ENCODE data around the gene PATE2. TPM values are rescaled to one million over a fixed set of nuclear protein-coding genes. Genes with fewer than 3 reads are reported as not detected.

PATE2 gene
- not detected in 2 replicates for total RNA-seq (2021)
- Bru-seq, nascent RNA, result percentile 25 among the genes with signal in this experiment
- percentile 20 among the genes with signal in this experiment for BruChase-seq, experiment 1, labeled RNA remaining after a 2-hour chase
- percentile 19 among the genes with signal in this experiment for BruChase-seq, experiment 2, labeled RNA remaining after a 6-hour chase
- long read RNA-seq, result 0 reads

DNA sequence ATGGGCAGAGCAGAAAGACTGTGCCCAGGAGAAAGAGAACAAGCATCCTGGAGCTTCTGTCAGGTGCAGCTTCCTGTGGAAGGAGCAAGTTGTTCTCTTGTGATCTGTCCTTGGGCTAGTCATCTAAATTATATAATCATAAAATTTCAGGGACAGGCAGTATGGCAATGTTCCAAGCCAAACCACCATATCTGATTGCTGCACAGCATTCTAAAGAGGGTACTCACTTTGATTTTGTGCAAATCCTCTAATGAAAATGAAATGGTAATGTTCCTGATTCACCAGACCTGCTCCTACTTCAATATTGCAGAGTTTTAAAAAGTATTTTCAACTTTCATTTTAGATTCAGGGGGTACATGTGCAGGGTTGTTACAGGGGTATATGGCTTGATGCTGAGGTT lies at the start of gene PATE2:
Gene PATE2, minus strand, starts transcription at position 101 of the 400 bp plus-strand sequence. Its CDS starts 55 bp downstream, at position 46.
- intact Hi-C loops (cut with micrococcal nuclease; ENCODE audit: unreplicated experiment), result no loop called here
- Histone ChIP-seq H3K4me1 (ENCODE audit: insufficient read depth, low read length, poor library complexity, severe bottlenecking) (no peaks in the 10 kb centered on the region), H3K4me3 (ENCODE audit: low read depth, low read length, poor library complexity, severe bottlenecking) (no peak within 1 kb of the TSS), H3K27ac (ENCODE audit: low read depth, low read length, poor library complexity, severe bottlenecking) (no peak within 1 kb of the TSS), H3K36me3 (ENCODE audit: insufficient read depth, low read length, poor library complexity, severe bottlenecking) (no peaks in the 10 kb centered on the region), H3K9me3 (ENCODE audit: low read depth, low read length, poor library complexity, severe bottlenecking) (no peaks in the 10 kb centered on the region), H3K27me3 (replicated peaks; ENCODE audit: insufficient read depth, low read depth, low read length, poor library complexity) (no peaks in the 10 kb centered on the region)
- ChIA-PET POLR2A (ENCODE audit: low non-redundant PET) (no interaction called here), CTCF (no interaction called here)
- TF ChIP-seq, protein P1, sequence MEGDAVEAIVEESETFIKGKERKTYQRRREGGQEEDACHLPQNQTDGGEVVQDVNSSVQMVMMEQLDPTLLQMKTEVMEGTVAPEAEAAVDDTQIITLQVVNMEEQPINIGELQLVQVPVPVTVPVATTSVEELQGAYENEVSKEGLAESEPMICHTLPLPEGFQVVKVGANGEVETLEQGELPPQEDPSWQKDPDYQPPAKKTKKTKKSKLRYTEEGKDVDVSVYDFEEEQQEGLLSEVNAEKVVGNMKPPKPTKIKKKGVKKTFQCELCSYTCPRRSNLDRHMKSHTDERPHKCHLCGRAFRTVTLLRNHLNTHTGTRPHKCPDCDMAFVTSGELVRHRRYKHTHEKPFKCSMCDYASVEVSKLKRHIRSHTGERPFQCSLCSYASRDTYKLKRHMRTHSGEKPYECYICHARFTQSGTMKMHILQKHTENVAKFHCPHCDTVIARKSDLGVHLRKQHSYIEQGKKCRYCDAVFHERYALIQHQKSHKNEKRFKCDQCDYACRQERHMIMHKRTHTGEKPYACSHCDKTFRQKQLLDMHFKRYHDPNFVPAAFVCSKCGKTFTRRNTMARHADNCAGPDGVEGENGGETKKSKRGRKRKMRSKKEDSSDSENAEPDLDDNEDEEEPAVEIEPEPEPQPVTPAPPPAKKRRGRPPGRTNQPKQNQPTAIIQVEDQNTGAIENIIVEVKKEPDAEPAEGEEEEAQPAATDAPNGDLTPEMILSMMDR (conservative IDR thresholded peaks at IDR 0.05; ENCODE audit: low read depth, low read length), result no peak
- no peak for TF ChIP-seq EZH2 (IDR thresholded peaks at IDR 0.05; ENCODE audit: borderline replicate concordance, low read depth, low read length, poor library complexity, severe bottlenecking)
- DNase-seq (ENCODE audit: low spot score), result no peak
- BruUV-seq (replicated peaks), result no TSS peak

DNA sequence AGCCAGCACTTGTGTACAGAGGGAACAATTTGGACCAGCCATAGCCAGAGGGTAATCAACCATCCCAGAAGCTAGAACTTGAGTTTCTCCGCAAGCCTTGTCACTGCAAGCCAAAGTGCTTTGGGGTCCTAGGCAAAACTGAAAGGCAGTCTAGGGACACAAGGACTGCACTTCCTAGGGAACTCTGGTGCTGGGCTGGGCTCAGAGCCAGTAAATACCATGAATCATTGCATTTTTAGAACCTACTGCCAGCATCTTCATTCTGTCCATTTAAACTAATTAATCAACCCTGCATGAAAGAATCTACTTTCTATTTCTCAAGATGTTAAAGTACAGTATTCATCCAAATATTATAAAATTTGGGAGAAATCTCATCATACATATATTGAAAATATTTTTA lies 29.3 kb upstream of the PATE2 start:
- Histone ChIP-seq H3K27me3 (replicated peaks; ENCODE audit: insufficient read depth, low read depth, low read length, poor library complexity) (no peaks in the 10 kb centered on the region), H3K9me3 (ENCODE audit: low read depth, low read length, poor library complexity, severe bottlenecking) (no peaks in the 10 kb centered on the region), H3K4me1 (ENCODE audit: insufficient read depth, low read length, poor library complexity, severe bottlenecking) (no peaks in the 10 kb centered on the region), H3K27ac (ENCODE audit: low read depth, low read length, poor library complexity, severe bottlenecking) (no peak overlapping the region), H3K4me3 (ENCODE audit: low read depth, low read length, poor library complexity, severe bottlenecking) (no peak overlapping the region), H3K36me3 (ENCODE audit: insufficient read depth, low read length, poor library complexity, severe bottlenecking) (no peaks in the 10 kb centered on the region)
- DNase-seq (ENCODE audit: low spot score), result peak; percentile 12
- TF ChIP-seq, protein P1 (conservative IDR thresholded peaks at IDR 0.05; ENCODE audit: low read depth, low read length), result no peak
- TF ChIP-seq EZH2 (IDR thresholded peaks at IDR 0.05; ENCODE audit: borderline replicate concordance, low read depth, low read length, poor library complexity, severe bottlenecking), result no peak
- no TSS peak for BruUV-seq (replicated peaks)
- CTCF ChIA-PET, result no interaction called here
- POLR2A ChIA-PET (ENCODE audit: low non-redundant PET), result no interaction called here
- intact Hi-C loops (cut with micrococcal nuclease; ENCODE audit: unreplicated experiment), result no loop called here

DNA sequence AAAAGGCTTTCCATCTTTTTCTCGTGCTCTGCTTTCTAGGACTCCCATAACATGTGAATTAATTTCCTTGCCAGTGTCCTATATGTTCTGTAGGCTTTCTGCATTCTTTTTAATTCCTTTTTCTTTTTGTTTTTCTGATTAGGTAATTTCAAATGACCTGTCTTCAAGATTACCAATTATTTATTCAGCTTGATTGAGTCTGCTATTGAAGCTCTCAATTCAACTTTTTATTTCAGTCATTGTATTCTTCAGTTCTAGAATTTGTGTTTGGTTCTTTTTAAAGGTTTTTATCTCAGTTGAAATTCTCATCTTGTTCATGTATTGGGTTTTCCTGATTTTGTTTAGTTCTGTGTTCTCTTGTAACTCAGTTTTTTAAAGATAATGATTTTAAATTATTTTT lies 23.8 kb upstream of the PATE2 start:
- ChIA-PET CTCF (no interaction called here), POLR2A (ENCODE audit: low non-redundant PET) (no interaction called here)
- TF ChIP-seq EZH2 (IDR thresholded peaks at IDR 0.05; ENCODE audit: borderline replicate concordance, low read depth, low read length, poor library complexity, severe bottlenecking), result no peak
- TF ChIP-seq, protein P1 (conservative IDR thresholded peaks at IDR 0.05; ENCODE audit: low read depth, low read length), result no peak
- no peak overlapping the region for H3K27ac ChIP-seq (ENCODE audit: low read depth, low read length, poor library complexity, severe bottlenecking)
- no peaks in the 10 kb centered on the region for H3K36me3 ChIP-seq (ENCODE audit: insufficient read depth, low read length, poor library complexity, severe bottlenecking)
- no peaks in the 10 kb centered on the region for H3K4me1 ChIP-seq (ENCODE audit: insufficient read depth, low read length, poor library complexity, severe bottlenecking)
- peaks cover 11% of the 10 kb centered on the region for H3K9me3 ChIP-seq (ENCODE audit: low read depth, low read length, poor library complexity, severe bottlenecking)
- intact Hi-C loops (cut with micrococcal nuclease; ENCODE audit: unreplicated experiment), result no loop called here
- no peak for DNase-seq (ENCODE audit: low spot score)
- H3K4me3 ChIP-seq (ENCODE audit: low read depth, low read length, poor library complexity, severe bottlenecking), result no peak overlapping the region
- H3K27me3 ChIP-seq (replicated peaks; ENCODE audit: insufficient read depth, low read depth, low read length, poor library complexity), result no peaks in the 10 kb centered on the region
- no TSS peak for BruUV-seq (replicated peaks)

Data from A673 (cell line).